Epithelial cell of proximal tubule (primary cell): ENCODE measurements around the gene ASTN2. TPM values are rescaled to one million over a fixed set of nuclear protein-coding genes. Genes with fewer than 3 reads are reported as not detected.
A peak's percentile ranks its signal among the peaks of the same experiment; 100 is the strongest.

Source experiments
- DNase-seq: peaks from one replicate; pipeline ENCODE4 v3.0.0-alpha.2; 2011; ENCODE audit warnings: low read depth
- H3K4me3 ChIP-seq: 2 replicates; pipeline ENCODE4 v1.5.1; 2011; ENCODE audit warnings: low read depth, mild to moderate bottlenecking, low read length
- CTCF ChIP-seq: conservative IDR thresholded peaks from 2 replicates; pipeline ENCODE4 v1.5.1; 2012; ENCODE audit warnings: low read depth, mild to moderate bottlenecking, low read length
- total RNA-seq: library from RNA; depleted of rRNA; stranded (reverse); fragments of >200 nt; gene quantifications from 2 replicates; pipeline ENCODE4 v1.2.3, GENCODE V29; 2015

The ASTN2 gene
- total RNA-seq, 1 donor from 2014 or later, result 4.4 TPM

- no peak overlapping the region for H3K4me3 ChIP-seq
- peak; percentile 34 for TF ChIP-seq CTCF
- DNase-seq, result no peak
Measured at GRCh38 chr9:117046666-117047327, 368.1 kb downstream of the ASTN2 start.

GRCh38 chr9:117044241-117044640 lies 370.6 kb downstream of the ASTN2 start:
- no peak for DNase-seq
- no peak for TF ChIP-seq CTCF
- no peak overlapping the region for H3K4me3 ChIP-seq

- no peak for TF ChIP-seq CTCF
Measured at GRCh38 chr9:117043159-117043558, 371.7 kb downstream of the ASTN2 start.

GRCh38 chr9:117035546-117035945 lies 379.3 kb downstream of the ASTN2 start:
- no peak for TF ChIP-seq CTCF
- H3K4me3 ChIP-seq, result no peak overlapping the region

More at GRCh38 chr9:117043159-117043558, 371.7 kb downstream of the ASTN2 start:
- H3K4me3 ChIP-seq, result no peak overlapping the region
- DNase-seq, result no peak

GRCh38 chr9:117034866-117035265 lies 380.0 kb downstream of the ASTN2 start:
- DNase-seq, result no peak
- no peak for TF ChIP-seq CTCF
- H3K4me3 ChIP-seq, result no peak overlapping the region

More at GRCh38 chr9:117035546-117035945, 379.3 kb downstream of the ASTN2 start:
- DNase-seq, result no peak

- H3K4me3 ChIP-seq, result no peak overlapping the region
- no peak for TF ChIP-seq CTCF
- no peak for DNase-seq
Measured at GRCh38 chr9:117030254-117030768, 384.5 kb downstream of the ASTN2 start.

- no peak for TF ChIP-seq CTCF
Measured at GRCh38 chr9:117029341-117029740, 385.5 kb downstream of the ASTN2 start.

More at GRCh38 chr9:117029341-117029740, 385.5 kb downstream of the ASTN2 start:
- no peak overlapping the region for H3K4me3 ChIP-seq
- no peak for DNase-seq
